K562 (cell line): ENCODE measurements around the gene SLC38A10. TPM values are rescaled to one million over a fixed set of nuclear protein-coding genes. Genes with fewer than 3 reads are reported as not detected.

Source experiments
- CTBP1 ChIP-seq: fragments of 450-650 bp; IDR thresholded peaks from 2 replicates; pipeline ENCODE4 v1.6.1; 2016; ENCODE audit warnings: borderline replicate concordance
- ETS2 ChIP-seq: IDR thresholded peaks from 2 replicates; pipeline ENCODE4 v1.6.1; 2016; ENCODE audit warnings: borderline replicate concordance, missing genetic modification characterization, mild to moderate bottlenecking, moderate library complexity, missing compliant biosample characterization; ENCODE audit not compliant: poor library complexity, severe bottlenecking
- KLF1 ChIP-seq: fragments of 450-650 bp; IDR thresholded peaks from 2 replicates; pipeline ENCODE4 v1.6.1; 2016; ENCODE audit warnings: missing genetic modification characterization, missing compliant biosample characterization
- MCM3 ChIP-seq: fragments of 450-650 bp; IDR thresholded peaks from 2 replicates; pipeline ENCODE4 v1.6.1; 2016
- NCOR1 ChIP-seq: fragments of 450-650 bp; IDR thresholded peaks from 2 replicates; pipeline ENCODE4 v1.6.1; 2016; ENCODE audit warnings: mild to moderate bottlenecking, moderate library complexity
- NRF1 ChIP-seq, 2 experiments: fragments of 450-650 bp; IDR thresholded peaks in 1 of 2; conservative IDR thresholded peaks in 1 of 2; 2 replicates each; pipeline ENCODE4 v1.6.1; 2014; ENCODE audit warnings: mild to moderate bottlenecking in 2 of 2
- POLR2AphosphoS5 ChIP-seq: IDR thresholded peaks from 2 replicates; pipeline ENCODE4 v1.6.1; 2011; ENCODE audit warnings: mild to moderate bottlenecking, low read depth, low read length, moderate library complexity; ENCODE audit not compliant: control insufficient read depth, insufficient read depth
- STAG1 ChIP-seq: sonication (generic); formaldehyde crosslinking; IDR thresholded peaks from 2 replicates; pipeline ENCODE4 v1.5.0; 2020; ENCODE audit warnings: missing genetic modification reagents, borderline replicate concordance
- TSC22D4 ChIP-seq: fragments of 450-650 bp; IDR thresholded peaks from 2 replicates; pipeline ENCODE4 v1.6.1; 2016; ENCODE audit warnings: missing genetic modification characterization, missing biosample characterization, control low read depth
- ZFPM2 ChIP-seq: fragments of 250-450 bp; sonication (Bioruptor Pico); IDR thresholded peaks from 2 replicates; pipeline ENCODE4 v1.5.1; 2022; ENCODE audit warnings: mild to moderate bottlenecking
- ZFX ChIP-seq: sonication (generic); formaldehyde crosslinking; IDR thresholded peaks from 2 replicates; pipeline ENCODE4 v1.8.0; 2022; ENCODE audit warnings: mild to moderate bottlenecking, missing genetic modification reagents, moderate library complexity
- polyA plus RNA-seq, 8 experiments: library from polyadenylated mRNA; depleted of rRNA in 4 of 8; stranded (reverse) in 5 of 8; unstranded in 3 of 8; fragments of >200 nt; fragmentation: Nextera tagmentation in 2 of 8; fragmentation: Illumina TruSeq in 1 of 8; extraction: Ambion mirVana in 2 of 8; extraction: Trizol in 1 of 8; gene quantifications; 2 replicates each; pipeline versions ENCODE4 v1.2.1 to v1.2.3, GENCODE V29; 2011 to 2014; ENCODE audit warnings: inconsistent platforms in 1 of 8, missing spikeins in 1 of 8
- total RNA-seq, 7 experiments: library from RNA; depleted of rRNA in 6 of 7; stranded (reverse); fragments of >200 nt in 6 of 7; fragmentation: Illumina TruSeq in 2 of 7; extraction: Trizol in 2 of 7; gene quantifications; 2 replicates each; pipeline versions ENCODE4 v1.2.1 to v1.2.3, GENCODE V29; 2011 to 2021; ENCODE audit warnings: low replicate concordance in 1 of 7
- TF ChIP-seq, protein P1 (sequence below): fragments of 250-450 bp; sonication (Bioruptor Pico); IDR thresholded peaks from 2 replicates; pipeline ENCODE4 v1.8.0; 2021; ENCODE audit warnings: mild to moderate bottlenecking, moderate library complexity
- TF ChIP-seq, protein P2 (sequence below): sonication (generic); formaldehyde crosslinking; IDR thresholded peaks from 2 replicates; pipeline ENCODE4 v1.8.0; 2023; ENCODE audit warnings: missing genetic modification reagents, mild to moderate bottlenecking, borderline replicate concordance
- TF ChIP-seq, protein P3 (sequence below): fragments of 200-800 bp; sonication (Bioruptor generic); IDR thresholded peaks from 2 replicates; pipeline ENCODE4 v1.6.1; 2017; ENCODE audit warnings: missing genetic modification characterization, missing compliant biosample characterization
- TF ChIP-seq, protein P4 (sequence below): fragments of 250-450 bp; sonication (Bioruptor Pico); IDR thresholded peaks from 2 replicates; pipeline ENCODE4 v1.5.0; 2020; ENCODE audit warnings: mild to moderate bottlenecking

The SLC38A10 gene
- total and polyA plus RNA-seq, 9 of the 15 experiments (the other 6 are each of a cell fraction or from before 2014, with no cell fraction given): 0.45 to 54.2 (median 13.8) TPM

DNA sequence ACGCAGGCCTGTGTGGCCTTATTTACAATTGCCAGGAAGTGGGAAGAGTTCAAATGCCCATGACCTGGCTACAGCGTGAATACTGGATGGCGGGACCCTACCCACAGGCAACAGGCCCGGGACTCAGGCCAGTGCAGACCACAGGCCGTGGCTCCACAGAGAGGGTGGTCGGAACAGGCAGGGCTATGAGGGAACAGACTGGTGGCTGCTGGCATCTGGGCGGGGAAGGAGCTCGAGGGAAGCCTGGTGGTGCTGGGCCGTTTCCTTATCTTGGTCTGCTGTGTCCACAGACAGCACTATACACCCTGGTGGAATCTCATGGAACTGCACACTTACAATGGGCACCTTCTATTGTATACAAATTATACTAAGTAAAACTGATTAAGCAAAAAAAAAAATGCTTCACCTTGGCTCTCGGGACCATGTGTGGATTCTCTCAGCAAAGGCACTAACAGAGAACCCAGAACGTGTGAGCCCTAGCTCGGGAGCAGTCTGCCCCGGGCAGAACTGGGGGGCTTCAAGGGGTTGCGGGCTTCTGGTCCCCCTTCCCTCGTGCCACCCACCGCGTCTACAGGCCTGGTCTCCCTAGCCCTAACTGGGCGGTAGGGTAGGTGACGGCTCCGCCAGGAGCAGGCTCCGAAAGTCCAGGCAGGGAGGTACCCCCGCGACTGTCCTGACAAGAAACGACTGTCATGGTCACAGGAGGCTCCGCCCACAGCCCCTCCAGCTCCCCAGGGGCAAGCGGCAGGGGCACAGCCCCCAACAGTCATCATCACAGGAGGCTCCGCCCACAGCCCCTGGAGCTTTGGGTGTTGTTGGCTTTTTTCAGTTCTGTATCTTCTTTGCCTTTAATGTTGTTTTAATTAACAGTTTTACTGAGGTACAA, 94.2 kb downstream of the SLC38A10 start (continued):
- TF ChIP-seq, protein P1, sequence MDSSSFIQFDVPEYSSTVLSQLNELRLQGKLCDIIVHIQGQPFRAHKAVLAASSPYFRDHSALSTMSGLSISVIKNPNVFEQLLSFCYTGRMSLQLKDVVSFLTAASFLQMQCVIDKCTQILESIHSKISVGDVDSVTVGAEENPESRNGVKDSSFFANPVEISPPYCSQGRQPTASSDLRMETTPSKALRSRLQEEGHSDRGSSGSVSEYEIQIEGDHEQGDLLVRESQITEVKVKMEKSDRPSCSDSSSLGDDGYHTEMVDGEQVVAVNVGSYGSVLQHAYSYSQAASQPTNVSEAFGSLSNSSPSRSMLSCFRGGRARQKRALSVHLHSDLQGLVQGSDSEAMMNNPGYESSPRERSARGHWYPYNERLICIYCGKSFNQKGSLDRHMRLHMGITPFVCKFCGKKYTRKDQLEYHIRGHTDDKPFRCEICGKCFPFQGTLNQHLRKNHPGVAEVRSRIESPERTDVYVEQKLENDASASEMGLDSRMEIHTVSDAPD: no peak
- TF ChIP-seq, protein P2, sequence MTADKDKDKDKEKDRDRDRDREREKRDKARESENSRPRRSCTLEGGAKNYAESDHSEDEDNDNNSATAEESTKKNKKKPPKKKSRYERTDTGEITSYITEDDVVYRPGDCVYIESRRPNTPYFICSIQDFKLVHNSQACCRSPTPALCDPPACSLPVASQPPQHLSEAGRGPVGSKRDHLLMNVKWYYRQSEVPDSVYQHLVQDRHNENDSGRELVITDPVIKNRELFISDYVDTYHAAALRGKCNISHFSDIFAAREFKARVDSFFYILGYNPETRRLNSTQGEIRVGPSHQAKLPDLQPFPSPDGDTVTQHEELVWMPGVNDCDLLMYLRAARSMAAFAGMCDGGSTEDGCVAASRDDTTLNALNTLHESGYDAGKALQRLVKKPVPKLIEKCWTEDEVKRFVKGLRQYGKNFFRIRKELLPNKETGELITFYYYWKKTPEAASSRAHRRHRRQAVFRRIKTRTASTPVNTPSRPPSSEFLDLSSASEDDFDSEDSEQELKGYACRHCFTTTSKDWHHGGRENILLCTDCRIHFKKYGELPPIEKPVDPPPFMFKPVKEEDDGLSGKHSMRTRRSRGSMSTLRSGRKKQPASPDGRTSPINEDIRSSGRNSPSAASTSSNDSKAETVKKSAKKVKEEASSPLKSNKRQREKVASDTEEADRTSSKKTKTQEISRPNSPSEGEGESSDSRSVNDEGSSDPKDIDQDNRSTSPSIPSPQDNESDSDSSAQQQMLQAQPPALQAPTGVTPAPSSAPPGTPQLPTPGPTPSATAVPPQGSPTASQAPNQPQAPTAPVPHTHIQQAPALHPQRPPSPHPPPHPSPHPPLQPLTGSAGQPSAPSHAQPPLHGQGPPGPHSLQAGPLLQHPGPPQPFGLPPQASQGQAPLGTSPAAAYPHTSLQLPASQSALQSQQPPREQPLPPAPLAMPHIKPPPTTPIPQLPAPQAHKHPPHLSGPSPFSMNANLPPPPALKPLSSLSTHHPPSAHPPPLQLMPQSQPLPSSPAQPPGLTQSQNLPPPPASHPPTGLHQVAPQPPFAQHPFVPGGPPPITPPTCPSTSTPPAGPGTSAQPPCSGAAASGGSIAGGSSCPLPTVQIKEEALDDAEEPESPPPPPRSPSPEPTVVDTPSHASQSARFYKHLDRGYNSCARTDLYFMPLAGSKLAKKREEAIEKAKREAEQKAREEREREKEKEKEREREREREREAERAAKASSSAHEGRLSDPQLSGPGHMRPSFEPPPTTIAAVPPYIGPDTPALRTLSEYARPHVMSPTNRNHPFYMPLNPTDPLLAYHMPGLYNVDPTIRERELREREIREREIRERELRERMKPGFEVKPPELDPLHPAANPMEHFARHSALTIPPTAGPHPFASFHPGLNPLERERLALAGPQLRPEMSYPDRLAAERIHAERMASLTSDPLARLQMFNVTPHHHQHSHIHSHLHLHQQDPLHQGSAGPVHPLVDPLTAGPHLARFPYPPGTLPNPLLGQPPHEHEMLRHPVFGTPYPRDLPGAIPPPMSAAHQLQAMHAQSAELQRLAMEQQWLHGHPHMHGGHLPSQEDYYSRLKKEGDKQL (CRISPR knock-in tag): no peak
- TF ChIP-seq KLF1 (tag) (no peak), MCM3 (no peak), ZFPM2 (CRISPR knock-in tag) (no peak), POLR2AphosphoS5 (no peak), NRF1 (conservative IDR thresholded peaks at IDR 0.05 in 1 of 2, IDR thresholded peaks at IDR 0.05 in 1 of 2) (no peak), ETS2 (tag) (no peak), CTBP1 (no peak), TSC22D4 (tag) (no peak), STAG1 (CRISPR knock-in tag) (no peak), ZFX (CRISPR knock-in tag) (0 out of 2 replicates have a peak, but pooled peaks have one; percentile 18), NCOR1 (no peak)
- TF ChIP-seq, protein P3, sequence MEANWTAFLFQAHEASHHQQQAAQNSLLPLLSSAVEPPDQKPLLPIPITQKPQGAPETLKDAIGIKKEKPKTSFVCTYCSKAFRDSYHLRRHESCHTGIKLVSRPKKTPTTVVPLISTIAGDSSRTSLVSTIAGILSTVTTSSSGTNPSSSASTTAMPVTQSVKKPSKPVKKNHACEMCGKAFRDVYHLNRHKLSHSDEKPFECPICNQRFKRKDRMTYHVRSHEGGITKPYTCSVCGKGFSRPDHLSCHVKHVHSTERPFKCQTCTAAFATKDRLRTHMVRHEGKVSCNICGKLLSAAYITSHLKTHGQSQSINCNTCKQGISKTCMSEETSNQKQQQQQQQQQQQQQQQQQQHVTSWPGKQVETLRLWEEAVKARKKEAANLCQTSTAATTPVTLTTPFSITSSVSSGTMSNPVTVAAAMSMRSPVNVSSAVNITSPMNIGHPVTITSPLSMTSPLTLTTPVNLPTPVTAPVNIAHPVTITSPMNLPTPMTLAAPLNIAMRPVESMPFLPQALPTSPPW: 0 out of 2 replicates have a peak, but pooled peaks have one; percentile 18
- TF ChIP-seq, protein P4, sequence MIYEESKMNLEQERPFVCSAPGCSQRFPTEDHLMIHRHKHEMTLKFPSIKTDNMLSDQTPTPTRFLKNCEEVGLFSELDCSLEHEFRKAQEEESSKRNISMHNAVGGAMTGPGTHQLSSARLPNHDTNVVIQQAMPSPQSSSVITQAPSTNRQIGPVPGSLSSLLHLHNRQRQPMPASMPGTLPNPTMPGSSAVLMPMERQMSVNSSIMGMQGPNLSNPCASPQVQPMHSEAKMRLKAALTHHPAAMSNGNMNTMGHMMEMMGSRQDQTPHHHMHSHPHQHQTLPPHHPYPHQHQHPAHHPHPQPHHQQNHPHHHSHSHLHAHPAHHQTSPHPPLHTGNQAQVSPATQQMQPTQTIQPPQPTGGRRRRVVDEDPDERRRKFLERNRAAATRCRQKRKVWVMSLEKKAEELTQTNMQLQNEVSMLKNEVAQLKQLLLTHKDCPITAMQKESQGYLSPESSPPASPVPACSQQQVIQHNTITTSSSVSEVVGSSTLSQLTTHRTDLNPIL (CRISPR knock-in tag): no peak
